HUES64 (cell line): Measurements from ENCODE around the gene LRRN4CL.

ENCODE experiments used
- H3K27ac ChIP-seq: 2 replicates; pipeline ENCODE4 v1.7.0; 2013; ENCODE audit warnings: low read depth, low read length, inconsistent platforms
- H3K27me3 ChIP-seq: 2 replicates; pipeline ENCODE4 v1.6.1; 2013; ENCODE audit warnings: mild to moderate bottlenecking, low read length; ENCODE audit not compliant: insufficient read depth
- H3K36me3 ChIP-seq: 2 replicates; pipeline ENCODE4 v1.6.1; 2013; ENCODE audit warnings: mild to moderate bottlenecking, low read length; ENCODE audit not compliant: insufficient read depth
- H3K4me1 ChIP-seq: 2 replicates; pipeline ENCODE4 v1.6.1; 2013; ENCODE audit warnings: mild to moderate bottlenecking, low read length, moderate library complexity; ENCODE audit not compliant: insufficient read depth
- H3K4me3 ChIP-seq: 2 replicates; pipeline ENCODE4 v1.5.1; 2013; ENCODE audit warnings: mild to moderate bottlenecking, low read length, moderate library complexity
- H3K9ac ChIP-seq: 2 replicates; pipeline ENCODE4 v1.6.1; 2013; ENCODE audit warnings: mild to moderate bottlenecking, low read depth, low read length
- H3K9me3 ChIP-seq: 2 replicates; pipeline ENCODE4 v1.6.1; 2013; ENCODE audit warnings: low read depth, low read length; ENCODE audit not compliant: insufficient read depth
- WGBS: fragments of 150-250, 120-280 bp; methylation state at CpG from one replicate; pipeline ENCODE4 v1.1.7; 2013; ENCODE audit warnings: missing lambda C conversion rate; 5-methylcytosine and 5-hydroxymethylcytosine counted together

Gene LRRN4CL

DNA sequence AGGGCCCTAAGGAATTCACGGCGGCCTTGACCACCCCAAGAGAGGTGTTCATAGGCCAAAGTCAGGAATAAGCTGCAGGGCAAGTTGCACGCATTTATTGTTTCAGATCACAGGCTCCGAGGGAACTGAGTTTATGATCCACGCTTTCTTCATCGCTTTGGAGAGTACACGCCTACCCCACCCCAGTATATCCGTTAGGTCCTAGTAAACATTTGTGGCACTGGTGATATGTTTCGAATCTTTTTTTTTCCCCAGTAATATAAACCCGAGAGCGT lies 43.7 kb downstream of the LRRN4CL start:
- Histone ChIP-seq H3K4me3 (peak overlapping the region; percentile 92), H3K36me3 (peaks cover 46% of the 10 kb centered on the region), H3K4me1 (no peaks in the 10 kb centered on the region), H3K9me3 (no peaks in the 10 kb centered on the region), H3K27me3 (no peaks in the 10 kb centered on the region), H3K27ac (peak overlapping the region; percentile 93), H3K9ac (peak overlapping the region; percentile 99)
- WGBS, result 28% methylated on average over 11 of the region's 11 CpGs

DNA sequence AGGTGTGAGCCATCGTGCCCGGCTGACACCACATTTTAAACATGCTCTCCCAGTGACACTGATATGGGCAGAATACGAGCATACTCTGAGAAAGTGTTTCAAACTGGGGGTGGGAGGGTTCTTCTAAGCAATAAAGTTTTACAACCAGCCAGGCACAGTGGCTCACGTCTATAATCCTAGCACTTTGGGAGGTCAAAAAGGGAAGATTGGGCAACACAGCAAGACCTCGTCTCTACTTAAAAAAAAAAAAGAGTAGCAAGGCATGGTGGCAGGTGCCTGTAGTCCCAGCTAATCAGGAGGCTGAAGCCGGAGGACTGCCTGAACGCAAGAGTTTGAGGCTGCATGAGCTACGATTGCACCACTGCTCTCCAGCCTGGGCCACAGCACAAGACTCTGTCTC lies 45.1 kb downstream of the LRRN4CL start:
- H3K9ac ChIP-seq, result no peak overlapping the region
- H3K4me1 ChIP-seq, result no peaks in the 10 kb centered on the region
- H3K27me3 ChIP-seq, result no peaks in the 10 kb centered on the region
- no peak overlapping the region for H3K4me3 ChIP-seq
- no peaks in the 10 kb centered on the region for H3K9me3 ChIP-seq
- H3K36me3 ChIP-seq, result peaks cover 45% of the 10 kb centered on the region
- H3K27ac ChIP-seq, result no peak overlapping the region
- 98% methylated on average over 8 of the region's 8 CpGs for WGBS
